ENCODE results near the gene BCORL1.

The BCORL1 gene

GRCh38 chrX:130066975-130067615, 84.7 kb downstream of the BCORL1 start:
- no peak for DNase-seq

- DNase-seq = no peak
Measured at GRCh38 chrX:130071611-130072344, 89.3 kb downstream of the BCORL1 start.

- no peak for DNase-seq
Measured at GRCh38 chrX:130072345-130072740, 89.9 kb downstream of the BCORL1 start.

- no peak for DNase-seq
Measured at GRCh38 chrX:130075777-130076176, 93.3 kb downstream of the BCORL1 start.

- peak; percentile 41 for DNase-seq
Measured at GRCh38 chrX:130079824-130080406, 97.5 kb downstream of the BCORL1 start.

GRCh38 chrX:130080791-130081367, 98.4 kb downstream of the BCORL1 start:
- DNase-seq = no peak

GRCh38 chrX:130081421-130082045, 99.1 kb downstream of the BCORL1 start:
- no peak for DNase-seq

GRCh38 chrX:130082244-130083106, 100.0 kb downstream of the BCORL1 start:
- no peak for DNase-seq

GRCh38 chrX:130083107-130083490, 100.7 kb downstream of the BCORL1 start:
- peak; percentile 26 for DNase-seq

GRCh38 chrX:130083656-130084382, 101.4 kb downstream of the BCORL1 start:
- no peak for DNase-seq

- no peak for DNase-seq
Measured at GRCh38 chrX:130084631-130085237, 102.3 kb downstream of the BCORL1 start.

- no peak for DNase-seq
Measured at GRCh38 chrX:130085551-130086446, 103.4 kb downstream of the BCORL1 start.

GRCh38 chrX:130086447-130087206, 104.2 kb downstream of the BCORL1 start:
- DNase-seq = no peak

- DNase-seq = no peak
Measured at GRCh38 chrX:130090364-130090763, 107.9 kb downstream of the BCORL1 start.

- no peak for DNase-seq
Measured at GRCh38 chrX:130091980-130092522, 109.6 kb downstream of the BCORL1 start.

- no peak for DNase-seq
Measured at GRCh38 chrX:130093271-130093670, 110.8 kb downstream of the BCORL1 start.

- DNase-seq = no peak
Measured at GRCh38 chrX:130094696-130095095, 112.3 kb downstream of the BCORL1 start.

GRCh38 chrX:130095249-130096030, 113.0 kb downstream of the BCORL1 start:
- no peak for DNase-seq
